Measurements from ENCODE around the gene SPATA9.

- no peak for TF ChIP-seq CTCF (IDR thresholded peaks at IDR 0.05)
- no peak for TF ChIP-seq REST (IDR thresholded peaks at IDR 0.05; ENCODE audit: insufficient read depth in 1 of 2, low read depth in 2 of 2, low read length in 1 of 2)
- no peak for TF ChIP-seq POLR2AphosphoS5 (IDR thresholded peaks at IDR 0.05; ENCODE audit: low read depth, low read length)
These were observed 52.3 kb downstream of the SPATA9 start for GRCh38 chr5:95630394-95630917.
